ENCODE measurements around the gene RFESD. TPM values are rescaled to one million over a fixed set of nuclear protein-coding genes. Genes with fewer than 3 reads are reported as not detected.
"Not testable (repeated sequence)": the region's sequence is repeated elsewhere in the genome, so short reads cannot be mapped to it uniquely, and the experiment has no call there.

Gene RFESD
- total RNA-seq, 2 experiments from 2014 or later: 1.3 to 1.5 TPM

- no peak for DNase-seq
- Mint-ChIP-seq H3K9me3 (no peaks in the 10 kb centered on the region), H3K27me3 (no peaks in the 10 kb centered on the region), H3K4me3 (no peak overlapping the region), H3K4me1 (ENCODE audit: low read depth) (no peaks in the 10 kb centered on the region), H3K27ac (no peak overlapping the region), H3K36me3 (ENCODE audit: low read depth) (no peaks in the 10 kb centered on the region)
- H3K4me1 ChIP-seq (ENCODE audit: insufficient read depth, low read length): no peaks in the 10 kb centered on the region
- no peak for TF ChIP-seq CTCF (IDR thresholded peaks at IDR 0.05)
- ChIA-PET CTCF (no interaction called here), POLR2A (interaction anchor here (0.7 kb wide), 1 partner anchor 34 kb away, joined by 3 read pairs; no protein-coding TSS in a partner anchor)
- ATAC-seq (ENCODE audit: poor library complexity): no peak
- no peaks in the 10 kb centered on the region for H3K36me3 ChIP-seq (ENCODE audit: insufficient read depth, low read length)
- H3K27me3 ChIP-seq (ENCODE audit: control insufficient read depth in 1 of 2, insufficient read depth in 2 of 2, low read length in 2 of 2): no peaks in the 10 kb centered on the region
- intact Hi-C loops (cut with DNase I, micrococcal nuclease): no loop called here
- no peaks in the 10 kb centered on the region for H3K9me3 ChIP-seq (ENCODE audit: control insufficient read depth in 1 of 2, insufficient read depth in 1 of 2, low read length in 2 of 2)
- H3K27ac ChIP-seq (ENCODE audit: low read depth in 1 of 2, low read length in 2 of 2): no peak overlapping the region
- no peak overlapping the region for H3K4me3 ChIP-seq (ENCODE audit: low read length)
These were observed 57.6 kb downstream of the RFESD start for GRCh38 chr5:95704150-95704549.

GRCh38 chr5:95706196-95706595 lies 59.6 kb downstream of the RFESD start:
- H3K4me1 ChIP-seq (ENCODE audit: insufficient read depth, low read length); H3K27ac ChIP-seq (ENCODE audit: low read depth in 1 of 2, low read length in 2 of 2); POLR2A ChIA-PET; ATAC-seq (ENCODE audit: poor library complexity); H3K27me3 Mint-ChIP-seq; H3K27me3 ChIP-seq (ENCODE audit: control insufficient read depth in 1 of 2, insufficient read depth in 2 of 2, low read length in 2 of 2); H3K27ac Mint-ChIP-seq; H3K4me3 ChIP-seq (ENCODE audit: low read length); H3K36me3 ChIP-seq (ENCODE audit: insufficient read depth, low read length); CTCF ChIA-PET; H3K4me3 Mint-ChIP-seq; H3K4me1 Mint-ChIP-seq (ENCODE audit: low read depth); DNase-seq; H3K36me3 Mint-ChIP-seq (ENCODE audit: low read depth); H3K9me3 Mint-ChIP-seq; intact Hi-C loops (cut with DNase I, micrococcal nuclease); H3K9me3 ChIP-seq (ENCODE audit: control insufficient read depth in 1 of 2, insufficient read depth in 1 of 2, low read length in 2 of 2): not testable (repeated sequence)

- Histone ChIP-seq H3K4me3 (ENCODE audit: low read length) (no peak overlapping the region), H3K4me1 (ENCODE audit: insufficient read depth, low read length) (no peaks in the 10 kb centered on the region), H3K9me3 (ENCODE audit: control insufficient read depth in 1 of 2, insufficient read depth in 1 of 2, low read length in 2 of 2) (no peaks in the 10 kb centered on the region), H3K27me3 (ENCODE audit: control insufficient read depth in 1 of 2, insufficient read depth in 2 of 2, low read length in 2 of 2) (no peaks in the 10 kb centered on the region), H3K36me3 (ENCODE audit: insufficient read depth, low read length) (no peaks in the 10 kb centered on the region), H3K27ac (ENCODE audit: low read depth in 1 of 2, low read length in 2 of 2) (no peak overlapping the region)
- Mint-ChIP-seq H3K36me3 (ENCODE audit: low read depth) (no peaks in the 10 kb centered on the region), H3K27ac (no peak overlapping the region), H3K9me3 (no peaks in the 10 kb centered on the region), H3K4me3 (no peak overlapping the region), H3K4me1 (ENCODE audit: low read depth) (no peaks in the 10 kb centered on the region), H3K27me3 (no peaks in the 10 kb centered on the region)
- no peak for ATAC-seq (ENCODE audit: poor library complexity)
- no peak for DNase-seq
- intact Hi-C loops (cut with DNase I, micrococcal nuclease): no loop called here
- TF ChIP-seq CTCF (IDR thresholded peaks at IDR 0.05): no peak
- ChIA-PET CTCF (no interaction called here), POLR2A (no interaction called here)
These were observed 60.5 kb downstream of the RFESD start for GRCh38 chr5:95707055-95707454.

Other genes starting within 250 kb of the RFESD start
- 10 to 100 TPM; 63.8 to 65.2 TPM for gene SKIC3, start 91.8 kb upstream of the RFESD start, total RNA-seq
- 1 to 10 TPM; 2.2 to 2.7 TPM for gene ARSK, start 91.7 kb upstream of the RFESD start, total RNA-seq
- gene GPR150, start 26.7 kb upstream of the RFESD start, total RNA-seq: under 1 TPM; 0.60 to 0.75 TPM
- not detected for gene SPATA9, start 36.2 kb downstream of the RFESD start, total RNA-seq
- 1 to 10 TPM; 3.8 to 4.3 TPM for gene RHOBTB3, start 84.6 kb downstream of the RFESD start, total RNA-seq
- 10 to 100 TPM; 16.9 to 18.7 TPM for gene GLRX, start 175.9 kb downstream of the RFESD start, total RNA-seq

All from CD4-positive, alpha-beta T cell (primary cell).